K562 (cell line): ENCODE measurements around the gene HIF1AN. TPM values are rescaled to one million over a fixed set of nuclear protein-coding genes. Genes with fewer than 3 reads are reported as not detected.

Source experiments
- LCOR ChIP-seq: sonication (generic); formaldehyde crosslinking; IDR thresholded peaks from 2 replicates; pipeline ENCODE4 v1.8.0; 2022; ENCODE audit warnings: mild to moderate bottlenecking, missing genetic modification reagents
- PRPF4 ChIP-seq: fragments of 200-400 bp; formaldehyde crosslinking; IDR thresholded peaks from one replicate; pipeline ENCODE4 v1.6.1; 2017; ENCODE audit warnings: low read length, low read depth, mild to moderate bottlenecking; ENCODE audit not compliant: insufficient read depth, poor library complexity, severe bottlenecking
- TCF7 ChIP-seq: sonication (generic); IDR thresholded peaks from 2 replicates; pipeline ENCODE4 v1.6.1; 2016; ENCODE audit warnings: antibody characterized with exemption, borderline replicate concordance
- polyA plus RNA-seq, 8 experiments: library from polyadenylated mRNA; depleted of rRNA in 4 of 8; stranded (reverse) in 5 of 8; unstranded in 3 of 8; fragments of >200 nt; fragmentation: Nextera tagmentation in 2 of 8; fragmentation: Illumina TruSeq in 1 of 8; extraction: Ambion mirVana in 2 of 8; extraction: Trizol in 1 of 8; gene quantifications; 2 replicates each; pipeline versions ENCODE4 v1.2.1 to v1.2.3, GENCODE V29; 2011 to 2014; ENCODE audit warnings: inconsistent platforms in 1 of 8, missing spikeins in 1 of 8
- total RNA-seq, 7 experiments: library from RNA; depleted of rRNA in 6 of 7; stranded (reverse); fragments of >200 nt in 6 of 7; fragmentation: Illumina TruSeq in 2 of 7; extraction: Trizol in 2 of 7; gene quantifications; 2 replicates each; pipeline versions ENCODE4 v1.2.1 to v1.2.3, GENCODE V29; 2011 to 2021; ENCODE audit warnings: low replicate concordance in 1 of 7
- TF ChIP-seq, protein P1 (sequence below), 3 experiments: fragments of 200-800 bp in 1 of 3; fragments of 250-450 bp in 1 of 3; fragments of 450-650 bp in 1 of 3; sonication (Bioruptor Pico) in 1 of 3; sonication (Bioruptor generic) in 1 of 3; formaldehyde crosslinking in 1 of 3; IDR thresholded peaks; 2 replicates each; pipeline versions ENCODE4 v1.6.1 to v1.8.0; 2016 to 2022; ENCODE audit warnings: mild to moderate bottlenecking in 2 of 3, missing genetic modification characterization in 2 of 3, missing compliant biosample characterization in 1 of 3, moderate library complexity in 1 of 3

The HIF1AN gene
- total and polyA plus RNA-seq, 9 of the 15 experiments (the other 6 are each of a cell fraction or from before 2014, with no cell fraction given), result 1.2 to 16.8 (median 6.9) TPM

DNA sequence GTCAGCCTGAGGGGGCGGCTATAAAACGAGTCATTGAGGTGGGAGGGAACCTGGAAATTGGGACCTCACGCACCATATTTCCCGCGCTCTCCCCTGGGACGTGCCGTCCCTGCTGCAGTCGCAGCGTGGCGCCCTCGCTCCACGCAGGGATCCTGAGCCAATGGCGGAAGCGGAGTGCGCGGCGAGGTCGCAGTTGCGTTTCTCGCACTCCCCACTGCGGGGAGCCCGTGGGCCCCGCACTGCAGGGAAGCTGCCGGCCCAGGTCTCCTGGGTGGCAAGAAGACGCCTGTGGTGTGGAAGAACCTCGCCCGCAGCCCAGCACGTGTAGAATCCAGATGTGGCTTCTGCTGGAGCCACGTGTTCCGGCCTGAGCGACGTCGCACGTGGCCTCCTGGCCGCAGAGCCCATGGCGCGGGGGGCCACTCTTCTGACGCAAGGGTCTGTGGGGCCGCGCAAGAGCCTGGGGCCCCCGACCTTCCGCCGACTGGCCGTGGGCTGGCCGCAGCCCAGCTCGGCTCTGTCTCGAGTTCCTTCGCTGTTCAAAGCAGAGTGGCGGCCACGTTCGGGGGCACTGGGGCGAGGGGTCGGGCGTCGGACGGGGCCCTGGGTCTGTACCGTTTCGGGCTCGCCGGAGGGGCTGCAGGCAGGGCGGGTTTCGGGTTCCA lies 26.4 kb downstream of the HIF1AN start (continued):
- TF ChIP-seq, protein P1, sequence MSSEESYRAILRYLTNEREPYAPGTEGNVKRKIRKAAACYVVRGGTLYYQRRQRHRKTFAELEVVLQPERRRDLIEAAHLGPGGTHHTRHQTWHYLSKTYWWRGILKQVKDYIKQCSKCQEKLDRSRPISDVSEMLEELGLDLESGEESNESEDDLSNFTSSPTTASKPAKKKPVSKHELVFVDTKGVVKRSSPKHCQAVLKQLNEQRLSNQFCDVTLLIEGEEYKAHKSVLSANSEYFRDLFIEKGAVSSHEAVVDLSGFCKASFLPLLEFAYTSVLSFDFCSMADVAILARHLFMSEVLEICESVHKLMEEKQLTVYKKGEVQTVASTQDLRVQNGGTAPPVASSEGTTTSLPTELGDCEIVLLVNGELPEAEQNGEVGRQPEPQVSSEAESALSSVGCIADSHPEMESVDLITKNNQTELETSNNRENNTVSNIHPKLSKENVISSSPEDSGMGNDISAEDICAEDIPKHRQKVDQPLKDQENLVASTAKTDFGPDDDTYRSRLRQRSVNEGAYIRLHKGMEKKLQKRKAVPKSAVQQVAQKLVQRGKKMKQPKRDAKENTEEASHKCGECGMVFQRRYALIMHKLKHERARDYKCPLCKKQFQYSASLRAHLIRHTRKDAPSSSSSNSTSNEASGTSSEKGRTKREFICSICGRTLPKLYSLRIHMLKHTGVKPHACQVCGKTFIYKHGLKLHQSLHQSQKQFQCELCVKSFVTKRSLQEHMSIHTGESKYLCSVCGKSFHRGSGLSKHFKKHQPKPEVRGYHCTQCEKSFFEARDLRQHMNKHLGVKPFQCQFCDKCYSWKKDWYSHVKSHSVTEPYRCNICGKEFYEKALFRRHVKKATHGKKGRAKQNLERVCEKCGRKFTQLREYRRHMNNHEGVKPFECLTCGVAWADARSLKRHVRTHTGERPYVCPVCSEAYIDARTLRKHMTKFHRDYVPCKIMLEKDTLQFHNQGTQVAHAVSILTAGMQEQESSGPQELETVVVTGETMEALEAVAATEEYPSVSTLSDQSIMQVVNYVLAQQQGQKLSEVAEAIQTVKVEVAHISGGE (CRISPR knock-in tag; IDR thresholded peaks at IDR 0.05), result no peak
- TF ChIP-seq PRPF4 (no peak), TCF7 (0 out of 2 replicates have a peak, but pooled peaks have one; percentile 36), LCOR (CRISPR knock-in tag) (no peak)
